ENCODE results near the gene PRMT3.
"Not testable (repeated sequence)": the region's sequence is repeated elsewhere in the genome, so short reads cannot be mapped to it uniquely, and the experiment has no call there.

The PRMT3 gene

DNA sequence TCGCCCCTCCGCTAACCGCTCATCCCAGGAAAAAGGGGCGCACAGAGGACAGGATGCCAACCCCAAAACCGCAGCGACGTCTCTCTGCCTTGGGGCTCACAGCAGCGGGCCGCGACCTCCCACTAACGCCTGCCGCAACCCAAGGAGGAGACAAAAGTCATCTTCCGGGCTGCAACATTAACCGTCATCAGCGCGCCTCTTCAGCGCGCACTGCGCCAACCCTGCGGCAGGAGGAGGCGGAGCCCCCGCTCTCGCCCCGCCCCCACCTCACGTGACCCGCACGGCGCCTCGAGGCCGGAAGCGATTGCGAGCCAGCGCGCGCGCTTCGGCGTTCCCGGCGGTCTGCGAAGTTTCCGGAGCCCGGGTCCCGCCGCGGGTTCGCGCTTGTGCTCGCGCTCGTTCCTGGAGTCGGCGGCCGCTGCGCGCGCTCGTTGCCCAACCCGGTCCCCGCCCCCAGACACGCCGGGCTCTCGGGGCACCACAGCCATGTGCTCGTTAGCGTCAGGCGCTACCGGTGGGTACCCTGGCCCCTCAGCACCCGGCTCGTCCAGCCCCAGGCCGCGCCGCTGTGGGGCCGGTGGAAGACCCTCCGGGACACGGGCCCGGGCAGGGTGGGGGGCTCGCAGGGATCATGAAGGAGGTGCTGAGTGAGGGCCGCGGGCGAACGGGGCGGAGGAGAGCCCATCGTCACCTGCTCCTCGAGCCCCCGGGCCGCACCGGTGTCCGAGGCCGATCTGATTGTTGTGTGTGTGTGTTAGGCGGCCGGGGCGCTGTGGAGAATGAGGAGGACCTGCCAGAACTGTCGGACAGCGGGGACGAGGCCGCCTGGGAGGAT lies at the start of gene PRMT3:
Gene PRMT3 (plus strand): TSS at position 456 of the 835 bp plus-strand sequence. CDS start 31 bp downstream, at position 487.
- peak; percentile 96 for DNase-seq (ENCODE audit: low spot score)

DNA sequence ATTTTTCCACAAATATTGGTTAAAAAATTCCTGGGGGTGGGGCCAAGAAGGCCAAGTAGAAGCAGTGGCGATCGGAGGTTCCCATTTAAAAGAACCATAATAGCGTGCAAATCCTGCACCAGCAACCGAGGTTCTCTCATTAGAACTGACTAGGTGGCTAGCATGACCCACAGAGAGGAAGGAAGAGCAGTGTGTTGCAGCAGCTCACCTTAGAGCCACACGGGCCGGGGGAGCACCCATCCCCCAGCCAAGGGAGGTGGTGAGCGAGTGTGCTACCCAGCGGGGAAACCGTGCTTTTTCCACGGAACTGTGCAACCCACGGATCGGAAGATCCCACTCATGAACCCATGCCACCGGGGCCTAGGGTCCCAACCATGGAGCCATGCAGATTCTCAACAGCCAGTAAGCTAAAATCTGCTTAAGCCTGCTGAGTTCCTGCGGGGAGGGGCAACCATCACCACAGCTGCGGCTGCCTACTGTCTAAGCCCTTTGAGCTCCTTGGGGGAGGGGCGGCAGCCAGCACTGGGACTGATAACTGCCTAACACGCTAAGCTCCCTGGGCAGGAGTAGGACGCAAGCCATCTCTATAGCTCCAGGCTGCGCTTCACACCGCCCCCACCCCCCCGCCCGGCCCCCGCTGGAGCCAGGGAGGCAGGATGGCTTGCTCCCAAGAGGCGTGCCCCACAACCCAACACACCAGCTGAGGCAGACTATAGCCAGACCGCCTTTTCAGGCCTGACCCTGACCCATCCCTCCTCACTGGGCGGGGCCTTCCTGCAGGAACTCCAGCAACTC lies 45.0 kb upstream of the PRMT3 start:
- no peak for DNase-seq (ENCODE audit: low spot score)

- no peak for DNase-seq (ENCODE audit: low spot score)
These were observed 36.4 kb upstream of the PRMT3 start for GRCh38 chr11:20351136-20351535.

DNA sequence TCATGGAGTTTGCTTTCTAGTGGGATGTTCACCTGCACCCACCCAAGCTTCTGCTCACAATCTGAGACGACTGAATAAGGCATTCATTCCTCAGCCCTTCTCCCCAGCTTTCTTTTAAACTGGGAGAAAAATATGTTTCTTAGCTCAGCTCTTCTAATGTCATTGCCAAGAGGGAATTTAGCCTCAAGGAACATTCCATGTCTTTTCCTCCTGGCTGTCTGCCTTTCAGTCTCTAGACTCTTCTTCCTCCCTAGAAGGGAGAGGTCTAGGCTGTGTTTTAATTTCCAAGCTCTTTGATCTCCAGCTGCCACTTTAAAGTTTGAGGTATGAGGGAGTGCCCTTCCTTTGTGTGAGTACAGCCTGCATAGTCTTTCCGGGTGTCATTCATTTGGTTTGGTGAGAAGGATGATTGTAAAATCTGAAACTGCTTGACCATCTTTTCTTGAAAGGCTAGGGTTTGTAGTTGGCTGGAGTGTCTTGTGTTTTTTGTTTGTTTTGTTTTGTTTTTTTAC lies 35.7 kb upstream of the PRMT3 start:
- no peak for DNase-seq (ENCODE audit: low spot score)

GRCh38 chr11:20353829-20354434 lies 33.6 kb upstream of the PRMT3 start:
- peak; percentile 52 for DNase-seq (ENCODE audit: low spot score)

- peak; percentile 46 for DNase-seq (ENCODE audit: low spot score)
These were observed 32.0 kb upstream of the PRMT3 start for GRCh38 chr11:20355221-20356219.

- DNase-seq (ENCODE audit: low spot score) = no peak
These were observed 30.4 kb upstream of the PRMT3 start for GRCh38 chr11:20357150-20357549.

GRCh38 chr11:20360650-20361049 lies 26.9 kb upstream of the PRMT3 start:
- peak; percentile 50 for DNase-seq (ENCODE audit: low spot score)

DNA sequence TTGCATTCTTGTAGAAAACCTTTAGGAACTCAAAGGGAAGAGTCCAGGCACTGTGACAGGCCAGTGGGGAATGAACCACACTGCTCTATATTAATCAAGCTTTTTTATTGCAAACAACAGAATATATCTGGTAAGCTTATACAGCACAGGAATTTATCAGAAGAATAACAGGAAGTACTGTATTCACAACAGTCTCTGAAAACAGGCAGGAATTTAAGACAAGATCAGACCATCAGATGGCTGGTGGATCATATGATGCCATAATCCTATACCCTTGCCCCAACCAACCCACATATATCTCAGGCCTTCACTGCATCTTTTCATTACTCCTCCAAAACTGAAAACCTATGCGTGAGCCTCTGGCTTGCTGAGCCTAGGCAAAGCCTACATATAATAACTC lies 25.0 kb upstream of the PRMT3 start:
- no peak for DNase-seq (ENCODE audit: low spot score)

DNA sequence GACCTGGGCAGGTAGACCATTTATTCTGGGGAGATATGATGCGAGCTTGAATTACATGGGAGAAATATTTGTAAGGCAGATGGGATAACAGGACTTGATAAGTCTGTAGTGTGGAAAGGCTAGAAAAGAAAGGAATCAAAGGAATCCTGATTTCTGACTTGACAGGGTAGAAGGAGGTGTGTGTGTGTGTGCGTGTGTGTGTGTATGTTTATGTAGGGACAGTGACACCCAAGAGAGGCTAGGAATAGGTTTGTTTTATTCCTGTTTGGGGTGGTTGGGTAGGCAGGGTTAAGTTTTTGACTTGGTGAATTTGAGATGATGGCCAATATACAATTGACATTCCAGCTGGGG lies 24.4 kb upstream of the PRMT3 start:
- no peak for DNase-seq (ENCODE audit: low spot score)

DNA sequence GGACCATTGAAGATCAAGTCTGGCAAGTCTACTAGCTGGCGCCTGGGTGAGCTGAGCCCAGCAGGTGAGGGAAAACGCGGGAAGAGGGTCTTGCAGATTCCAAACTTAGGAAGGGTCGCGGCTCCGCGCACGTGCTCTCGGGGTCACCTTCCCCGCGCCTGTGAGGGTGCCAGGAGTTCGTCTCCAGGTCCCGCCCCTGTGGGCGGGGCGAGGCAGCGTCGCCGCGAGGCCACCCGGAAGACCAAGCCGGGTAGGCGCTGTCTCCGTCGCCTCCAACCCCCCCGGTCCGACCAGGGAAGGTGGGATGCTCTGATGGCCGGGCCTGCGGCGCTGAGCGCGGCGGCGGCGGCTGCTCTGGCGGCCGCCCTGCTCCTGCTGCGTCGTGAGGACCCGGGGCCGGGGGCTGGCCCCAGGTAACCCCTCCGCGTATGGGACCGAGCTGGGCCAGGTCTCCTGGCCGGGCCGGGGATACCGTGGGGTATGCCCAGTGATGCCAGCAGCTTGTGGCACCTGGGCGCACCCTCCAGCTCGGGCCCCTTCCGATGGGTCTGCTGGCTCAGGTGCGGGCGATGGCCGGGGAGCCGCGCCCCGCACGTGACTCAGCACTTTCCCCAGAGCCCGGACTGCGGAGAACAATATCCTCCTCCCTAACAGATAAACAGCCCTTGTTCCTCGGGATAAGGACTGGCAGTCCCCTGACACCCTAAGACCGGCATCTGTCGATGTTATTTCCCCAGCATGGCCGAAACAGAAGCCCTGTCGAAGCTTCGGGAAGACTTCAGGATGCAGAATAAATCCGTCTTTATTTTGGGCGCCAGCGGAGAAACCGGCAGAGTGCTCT lies 23.8 kb upstream of the PRMT3 start, which contains the start of gene HTATIP2:
Gene HTATIP2 (plus strand): TSS at position 215 of the 841 bp plus-strand sequence. CDS start 524 bp downstream, at position 739.
- DNase-seq (ENCODE audit: low spot score) = peak; percentile 71

- no peak for DNase-seq (ENCODE audit: low spot score)
These were observed 23.1 kb upstream of the PRMT3 start for GRCh38 chr11:20364341-20364792.

GRCh38 chr11:20365465-20365864 lies 22.1 kb upstream of the PRMT3 start:
- DNase-seq (ENCODE audit: low spot score) = not testable (repeated sequence)

DNA sequence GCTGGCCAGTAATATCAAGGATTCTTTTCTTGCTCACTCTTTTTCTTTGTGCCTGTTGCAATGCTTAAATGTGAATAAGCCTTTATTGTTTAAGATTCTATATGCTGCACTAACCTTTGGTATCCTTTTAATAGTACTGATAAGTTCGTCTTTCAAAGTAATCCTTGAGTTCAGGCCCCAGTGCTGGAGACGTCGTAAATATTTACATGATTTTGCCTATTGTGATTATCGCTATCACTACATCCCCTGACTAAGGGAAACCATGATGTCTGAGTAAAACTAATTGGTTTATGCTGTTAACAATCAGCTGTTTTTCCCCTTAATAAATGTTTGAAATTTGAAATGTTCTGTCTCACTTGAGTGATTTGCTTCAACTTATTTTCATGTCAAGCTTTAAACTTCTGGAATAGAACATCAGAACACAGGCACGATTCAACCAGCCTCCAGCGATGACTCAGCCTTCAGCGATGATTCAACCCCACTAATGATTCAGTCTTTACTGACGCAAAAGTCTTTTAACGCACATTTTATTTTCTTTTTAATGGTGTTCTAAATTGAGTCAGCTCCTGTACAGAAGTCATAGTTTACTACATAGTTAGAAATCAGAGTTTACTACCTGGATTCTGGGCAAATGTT lies 20.1 kb upstream of the PRMT3 start:
- DNase-seq (ENCODE audit: low spot score) = peak; percentile 76

GRCh38 chr11:20368438-20368837 lies 19.1 kb upstream of the PRMT3 start:
- DNase-seq (ENCODE audit: low spot score) = peak; percentile 48

DNA sequence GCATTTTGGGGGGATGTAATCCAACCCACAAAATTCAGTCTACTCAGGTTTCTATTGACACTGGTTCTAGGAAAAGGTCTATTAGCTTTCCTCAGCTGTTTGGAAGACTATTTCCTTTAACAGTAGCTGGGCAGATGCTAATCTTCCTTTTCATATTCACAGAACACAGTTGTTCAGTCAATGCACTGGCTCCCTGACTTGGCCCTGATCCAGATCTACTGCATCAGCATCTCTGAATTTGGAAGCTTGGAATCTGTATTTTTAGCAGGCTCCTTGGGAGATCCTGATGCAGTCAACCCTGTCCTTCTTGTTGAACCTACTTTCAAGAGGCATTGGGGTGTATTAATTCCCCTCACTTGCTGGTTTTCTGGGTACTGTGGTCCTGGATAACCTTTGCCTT lies 17.7 kb upstream of the PRMT3 start:
- no peak for DNase-seq (ENCODE audit: low spot score)

GRCh38 chr11:20372081-20372626 lies 15.4 kb upstream of the PRMT3 start:
- no peak for DNase-seq (ENCODE audit: low spot score)

- DNase-seq (ENCODE audit: low spot score) = no peak
These were observed 14.4 kb upstream of the PRMT3 start for GRCh38 chr11:20373147-20373546.

- DNase-seq (ENCODE audit: low spot score) = no peak
These were observed 13.8 kb upstream of the PRMT3 start for GRCh38 chr11:20373568-20374209.
